Peyer's patch (tissue), 4 donors: ENCODE measurements around the gene STC2. TPM values are rescaled to one million over a fixed set of nuclear protein-coding genes. Genes with fewer than 3 reads are reported as not detected.

Source experiments
- DNase-seq, 3 donors: peaks; one replicate each; pipeline ENCODE4 v3.0.0-alpha.2; 2017 to 2019
- H3K27ac ChIP-seq, 4 donors: fragments of 200-600 bp; sonication (generic); one replicate each; pipeline ENCODE4 v1.5.1; 2016 to 2019
- H3K27me3 ChIP-seq, 2 donors: fragments of 200-600 bp; sonication (generic); one replicate each; pipeline ENCODE4 v1.5.1; 2019
- H3K36me3 ChIP-seq, 3 donors: fragments of 200-600 bp; sonication (generic); one replicate each; pipeline ENCODE4 v1.5.1; 2016 to 2019
- H3K4me1 ChIP-seq, 4 donors: fragments of 200-600 bp; sonication (generic); one replicate each; pipeline ENCODE4 v1.5.1; 2016 to 2019
- H3K4me3 ChIP-seq, 4 donors: fragments of 200-600 bp; sonication (generic); 1 replicate in 3 of 4; 2 replicates in 1 of 4; pipeline ENCODE4 v1.5.1; 2016 to 2019; ENCODE audit warnings: mild to moderate bottlenecking in 1 of 4
- H3K9me3 ChIP-seq, 4 donors: fragments of 200-600 bp; sonication (generic); one replicate each; pipeline ENCODE4 v1.5.1; 2016 to 2019; ENCODE audit warnings: mild to moderate bottlenecking in 1 of 4
- CTCF ChIP-seq, 6 experiments: fragments of 450-650 bp in 4 of 6; fragments of 200-600 bp in 2 of 6; sonication (generic) in 1 of 6; IDR thresholded peaks; one replicate each; pipeline ENCODE4 v1.5.1; 2017 to 2019; ENCODE audit warnings: antibody characterized with exemption in 6 of 6, mild to moderate bottlenecking in 3 of 6, moderate library complexity in 1 of 6
- POLR2A ChIP-seq, 2 donors: fragments of 450-650 bp; IDR thresholded peaks; one replicate each; pipeline ENCODE4 v1.5.1; 2017; ENCODE audit warnings: antibody characterized with exemption in 2 of 2, mild to moderate bottlenecking in 2 of 2, moderate library complexity in 2 of 2
- total RNA-seq, 4 donors: library from RNA; depleted of rRNA; stranded (reverse); fragments of >200 nt; gene quantifications; one replicate each; pipeline ENCODE4 v1.1.0, GENCODE V29; 2016

Gene STC2
- total RNA-seq, 4 donors from 2014 or later, result 0.83 to 3.8 (median 1.7) TPM

- Histone ChIP-seq H3K36me3 (no peaks in the 10 kb centered on the region), H3K27me3 (peaks cover 0 to 15% of the 10 kb centered on the region in 2 donors), H3K4me1 (peaks cover 0 to 33% (median 1%) of the 10 kb centered on the region in 4 donors), H3K4me3 (no peak overlapping the region), H3K9me3 (no peaks in the 10 kb centered on the region), H3K27ac (no peak overlapping the region)
- no peak for TF ChIP-seq CTCF (IDR thresholded peaks at IDR 0.05)
- no peak for TF ChIP-seq POLR2A (IDR thresholded peaks at IDR 0.05)
- DNase-seq, result no peak
These were observed 2.4 kb upstream of the STC2 start for GRCh38 chr5:173330338-173331206.

- Histone ChIP-seq H3K36me3 (no peaks in the 10 kb centered on the region), H3K27me3 (peaks cover 0 to 15% of the 10 kb centered on the region in 2 donors), H3K4me3 (peak overlapping the region in 3 of 4 donors; percentile 6 to 45 (median 31)), H3K4me1 (peaks cover 0 to 33% (median 1%) of the 10 kb centered on the region in 4 donors), H3K9me3 (no peaks in the 10 kb centered on the region), H3K27ac (no peak overlapping the region)
- DNase-seq, result no peak
- TF ChIP-seq CTCF (IDR thresholded peaks at IDR 0.05) (no peak), POLR2A (IDR thresholded peaks at IDR 0.05) (no peak)
These were observed 1.5 kb upstream of the STC2 start for GRCh38 chr5:173329491-173330337.

DNA sequence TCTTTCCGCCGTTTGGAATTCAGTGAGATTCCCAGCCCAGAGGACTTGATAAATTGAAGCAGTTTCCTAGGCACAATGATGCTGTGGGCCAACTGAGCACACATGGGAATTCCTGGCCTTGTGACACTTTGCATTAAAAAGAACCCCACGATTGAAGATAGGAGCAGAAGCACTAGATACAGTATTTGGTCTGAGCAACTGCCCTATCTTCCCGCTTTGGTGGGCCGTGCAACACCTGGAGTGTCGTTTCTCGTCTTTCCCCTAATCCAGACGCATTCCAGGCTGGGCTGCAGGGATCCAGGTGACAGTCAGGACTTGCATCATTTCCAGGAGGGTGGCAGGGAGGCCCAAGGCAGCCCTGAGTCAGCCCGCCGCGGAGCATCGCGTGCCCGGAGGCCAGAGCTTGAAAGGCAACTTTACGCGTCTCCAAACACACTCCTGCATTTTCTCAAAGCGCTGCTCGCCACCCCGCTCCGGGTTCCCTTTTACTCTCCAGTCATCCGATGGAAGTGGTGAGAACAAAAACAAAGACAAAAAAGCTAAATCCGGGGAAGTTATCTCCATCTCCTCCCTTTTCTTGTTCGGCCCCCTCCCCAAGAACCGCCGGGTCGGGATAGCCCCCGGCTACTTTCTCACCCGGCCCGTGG is 753 bp upstream of the STC2 start:
- H3K36me3 ChIP-seq, result no peaks in the 10 kb centered on the region
- DNase-seq, result no peak
- TF ChIP-seq POLR2A (IDR thresholded peaks at IDR 0.05), result no peak
- no peak for TF ChIP-seq CTCF (IDR thresholded peaks at IDR 0.05)
- H3K27ac ChIP-seq, result no peak overlapping the region
- peaks cover 0 to 15% of the 10 kb centered on the region in 2 donors for H3K27me3 ChIP-seq
- H3K4me1 ChIP-seq, result peaks cover 0 to 33% (median 1%) of the 10 kb centered on the region in 4 donors
- H3K9me3 ChIP-seq, result no peaks in the 10 kb centered on the region
- peak overlapping the region in 2 of 4 donors; percentile 31 to 45 for H3K4me3 ChIP-seq

- no peaks in the 10 kb centered on the region for H3K9me3 ChIP-seq
- peaks cover 0 to 33% (median 1%) of the 10 kb centered on the region in 4 donors for H3K4me1 ChIP-seq
- H3K36me3 ChIP-seq, result no peaks in the 10 kb centered on the region
- H3K27me3 ChIP-seq, result peaks cover 0 to 15% of the 10 kb centered on the region in 2 donors
- TF ChIP-seq POLR2A (IDR thresholded peaks at IDR 0.05) (no peak), CTCF (IDR thresholded peaks at IDR 0.05) (no peak)
- no peak for DNase-seq
- peak overlapping the region in 1 of 4 donors; percentile 45 for H3K4me3 ChIP-seq
- H3K27ac ChIP-seq, result no peak overlapping the region
These were observed 898 bp downstream of the STC2 start for GRCh38 chr5:173327084-173327947.
